Ovary (tissue), 9 donors: ENCODE measurements around the gene HK1. TPM values are rescaled to one million over a fixed set of nuclear protein-coding genes. Genes with fewer than 3 reads are reported as not detected.

Experiments
- DNase-seq, 5 donors: peaks; one replicate each; pipeline ENCODE4 v3.0.0-alpha.2; 2019 to 2020
- H3K27ac ChIP-seq, 2 donors: fragments of 200-600 bp; one replicate each; pipeline versions ENCODE4 v1.5.1 to v1.8.0; 2019 to 2022
- H3K27me3 ChIP-seq: fragments of 200-600 bp; one replicate; pipeline ENCODE4 v1.8.0; 2022
- H3K36me3 ChIP-seq: fragments of 200-600 bp; sonication (generic); one replicate; pipeline ENCODE4 v1.5.1; 2019
- H3K4me1 ChIP-seq: one replicate; pipeline ENCODE4 v1.8.1; 2013; ENCODE audit warnings: mild to moderate bottlenecking, moderate library complexity; ENCODE audit not compliant: insufficient read depth
- H3K4me3 ChIP-seq: fragments of 200-600 bp; sonication (generic); one replicate; pipeline ENCODE4 v1.5.1; 2017
- H3K9me3 ChIP-seq, 2 donors: fragments of 200-600 bp in 1 of 2; sonication (generic) in 1 of 2; one replicate each; pipeline versions ENCODE4 v1.5.1 to v1.8.1; 2013 to 2019; ENCODE audit warnings: mild to moderate bottlenecking in 1 of 2, moderate library complexity in 1 of 2
- CTCF ChIP-seq, 3 donors: fragments of 450-650 bp in 2 of 3; fragments of 200-600 bp in 1 of 3; IDR thresholded peaks; one replicate each; pipeline versions ENCODE4 v1.5.1 to v1.8.0; 2016 to 2022; ENCODE audit warnings: antibody characterized with exemption in 3 of 3, mild to moderate bottlenecking in 1 of 3
- EP300 ChIP-seq: sonication (generic); formaldehyde crosslinking; IDR thresholded peaks from one replicate; pipeline ENCODE4 v1.6.1; 2017; ENCODE audit warnings: antibody characterized with exemption
- POLR2A ChIP-seq: fragments of 450-650 bp; IDR thresholded peaks from one replicate; pipeline ENCODE4 v1.6.1; 2017; ENCODE audit warnings: antibody characterized with exemption, mild to moderate bottlenecking, moderate library complexity
- WGBS, 3 donors: extraction: QIAGEN DNeasy Blood & Tissue Kit in 1 of 3; methylation state at CpG; one replicate each; pipeline versions ENCODE4 v1.1.5 to v1.1.7; 2013 to 2017; 5-methylcytosine and 5-hydroxymethylcytosine counted together
- intact Hi-C, 4 donors: fragments of 100-400 bp; cut with DNase I; formaldehyde crosslinking; loops; one replicate each; pipeline versions ENCODE4 v1.11.0 to v1.15.1; 2022 to 2023
- polyA plus RNA-seq, 2 donors: library from polyadenylated mRNA; stranded (reverse); fragments of 200-250 nt in 1 of 2; fragments of 350-450 nt in 1 of 2; fragmentation: Illumina TruSeq in 1 of 2; extraction: RNeasy Lipid Tissue Mini Kit (QIAGEN cat#74804) in 1 of 2; gene quantifications; one replicate each; pipeline ENCODE4 v1.2.3, GENCODE V29; 2013 to 2014
- total RNA-seq, 7 donors: library from RNA; depleted of rRNA in 2 of 7; stranded (reverse); fragments of >200 nt in 2 of 7; fragmentation: NEBNext Ultra II Directional in 3 of 7; extraction: Animal tissue kit (Norgen Biotek cat#: 25700) in 3 of 7; gene quantifications; one replicate each; pipeline versions ENCODE4 v1.1.0 to v1.2.4, GENCODE V29; 2016 to 2023
- donor health status: DM: no; HTN: no; CAD: no; lungs with moderate emphysema.
- donor health status: DM: no; HTN: no; CAD: no.
- donor health status: Bipolar disorder and iron deficiency.
- donor health status: DM: yes; HTN: yes; CAD: no.
- donor health status: DM: no; HTN: no; CAD: no.
- donor health status: DM: yes; HTN: yes; CAD: no.

Gene HK1
- total and polyA plus RNA-seq, 9 donors: 12.8 to 63.1 (median 35.8) TPM

DNA sequence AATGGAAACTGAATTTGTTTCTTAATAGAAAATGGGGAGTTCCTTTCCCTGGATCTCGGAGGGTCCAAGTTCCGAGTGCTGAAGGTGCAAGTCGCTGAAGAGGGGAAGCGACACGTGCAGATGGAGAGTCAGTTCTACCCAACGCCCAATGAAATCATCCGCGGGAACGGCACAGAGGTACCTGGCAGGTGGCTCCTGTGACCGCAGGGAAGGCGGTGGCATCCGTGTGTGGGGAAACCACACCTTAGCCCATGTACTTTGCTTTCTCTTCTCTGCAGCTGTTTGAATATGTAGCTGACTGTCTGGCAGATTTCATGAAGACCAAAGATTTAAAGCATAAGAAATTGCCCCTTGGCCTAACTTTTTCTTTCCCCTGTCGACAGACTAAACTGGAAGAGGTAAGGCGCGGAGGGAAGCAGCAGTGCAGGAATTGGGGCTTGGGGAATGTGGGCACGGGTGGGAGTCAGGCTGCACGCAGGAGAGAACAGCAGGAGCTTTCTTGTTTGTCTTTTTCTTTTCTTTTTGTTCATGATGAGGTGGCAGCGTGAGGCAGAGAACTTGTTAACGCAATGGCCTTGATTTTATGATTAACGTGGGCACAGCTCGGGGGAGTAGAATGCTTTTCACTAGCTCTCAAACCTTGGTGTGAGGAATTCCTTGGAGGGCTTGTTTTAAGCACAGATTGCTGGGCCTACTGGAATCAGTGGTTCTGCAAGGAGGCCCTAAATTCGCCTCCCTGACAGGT, 45.4 kb upstream of the HK1 start:
- TF ChIP-seq CTCF (IDR thresholded peaks at IDR 0.05) (no peak), POLR2A (no peak), EP300 (no peak)
- WGBS, 3 donors: 53 to 65% (median 58%) methylated on average over 22 of the region's 22 CpGs
- Histone ChIP-seq H3K9me3 (no peaks in the 10 kb centered on the region), H3K4me1 (no peaks in the 10 kb centered on the region), H3K27me3 (no peaks in the 10 kb centered on the region), H3K27ac (no peak overlapping the region), H3K4me3 (no peak overlapping the region), H3K36me3 (no peaks in the 10 kb centered on the region)
- intact Hi-C loops: no loop called here
- DNase-seq: peak in 1 of 5 donors; percentile 25

DNA sequence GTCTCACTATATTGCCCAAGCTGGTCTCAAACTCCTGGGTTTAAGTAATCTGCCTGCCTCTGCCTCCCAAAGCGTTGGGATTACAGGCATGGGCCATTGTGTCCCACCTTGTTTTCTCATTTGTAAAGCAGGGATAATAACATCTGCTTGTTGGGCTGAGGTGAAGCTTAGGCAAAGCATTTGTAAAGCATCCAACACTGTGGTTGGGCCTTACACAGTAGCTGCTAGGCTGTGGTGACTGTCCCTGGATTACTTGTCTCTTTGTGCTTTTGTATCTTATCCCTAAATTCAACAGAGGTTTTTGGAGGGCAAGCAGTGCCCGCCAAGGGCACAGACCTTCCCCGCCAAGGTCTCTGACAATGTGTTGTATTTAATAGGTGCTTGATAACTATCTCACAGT, 43.8 kb upstream of the HK1 start:
- Histone ChIP-seq H3K4me1 (no peaks in the 10 kb centered on the region), H3K4me3 (no peak overlapping the region), H3K36me3 (no peaks in the 10 kb centered on the region), H3K27ac (no peak overlapping the region), H3K9me3 (no peaks in the 10 kb centered on the region), H3K27me3 (no peaks in the 10 kb centered on the region)
- intact Hi-C loops: no loop called here
- DNase-seq: no peak
- WGBS, 3 donors: 96 to 100% (median 98%) methylated on average over 3 of the region's 3 CpGs
- no peak for TF ChIP-seq CTCF (IDR thresholded peaks at IDR 0.05)
- no peak for TF ChIP-seq EP300
- TF ChIP-seq POLR2A: no peak

GRCh38 chr10:69237528-69238159, 40.7 kb upstream of the HK1 start:
- no peaks in the 10 kb centered on the region for H3K36me3 ChIP-seq
- no peak overlapping the region for H3K4me3 ChIP-seq
- intact Hi-C loops: loop anchor here in 3 of 4 donors (2.0 to 5.0 kb wide), 4 partner anchors 153 to 175 kb away; no protein-coding TSS in a partner anchor
- no peaks in the 10 kb centered on the region for H3K9me3 ChIP-seq
- H3K4me1 ChIP-seq: no peaks in the 10 kb centered on the region
- WGBS, 3 donors: 10 to 15% (median 12%) methylated on average over 17 of the region's 17 CpGs
- peak; percentile 74 to 92 (median 92) for TF ChIP-seq CTCF (IDR thresholded peaks at IDR 0.05)
- TF ChIP-seq POLR2A: no peak
- no peak for TF ChIP-seq EP300
- peak; percentile 75 to 93 (median 91) for DNase-seq
- no peaks in the 10 kb centered on the region for H3K27me3 ChIP-seq
- H3K27ac ChIP-seq: no peak overlapping the region

DNA sequence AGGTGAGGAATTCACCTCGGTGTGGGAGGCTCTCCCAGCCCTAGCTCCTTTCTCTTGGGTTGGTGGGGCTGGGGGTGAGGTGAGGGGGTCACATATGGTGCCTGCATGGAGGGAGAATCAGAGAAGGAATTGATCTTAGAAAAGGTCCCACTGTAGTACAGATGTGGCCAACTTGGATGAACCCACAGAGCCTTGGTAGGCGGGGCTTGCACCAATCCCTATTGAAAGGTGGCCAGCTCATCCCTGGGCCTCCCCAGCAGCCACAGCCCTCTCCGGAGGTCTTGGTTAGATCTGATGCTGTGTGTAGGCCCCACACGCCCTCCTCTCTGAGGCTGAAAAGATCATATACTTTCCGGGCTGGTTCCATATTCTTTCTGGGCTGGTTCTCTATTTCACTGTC, 39.2 kb upstream of the HK1 start:
- no peaks in the 10 kb centered on the region for H3K4me1 ChIP-seq
- no peak for TF ChIP-seq POLR2A
- no peak for TF ChIP-seq CTCF (IDR thresholded peaks at IDR 0.05)
- no peak for TF ChIP-seq EP300
- 84 to 87% (median 85%) methylated on average over 5 of the region's 5 CpGs for WGBS, 3 donors
- no peak overlapping the region for H3K4me3 ChIP-seq
- H3K27ac ChIP-seq: no peak overlapping the region
- no peak for DNase-seq
- H3K9me3 ChIP-seq: no peaks in the 10 kb centered on the region
- H3K27me3 ChIP-seq: no peaks in the 10 kb centered on the region
- H3K36me3 ChIP-seq: no peaks in the 10 kb centered on the region
- intact Hi-C loops: loop anchor here in 2 of 4 donors (5.0 kb wide), 2 partner anchors 153 to 173 kb away; no protein-coding TSS in a partner anchor
